HL-60 (cell line): ENCODE data around the gene ANXA3.

ENCODE experiments used
- CTCF ChIP-seq: IDR thresholded peaks from one replicate; pipeline ENCODE4 v1.5.1; 2011; ENCODE audit warnings: low read length, control low read depth, inconsistent platforms; ENCODE audit not compliant: insufficient read depth
- GABPA ChIP-seq: IDR thresholded peaks from 2 replicates; pipeline ENCODE4 v1.6.1; 2012; ENCODE audit warnings: low read depth

- no peak for TF ChIP-seq CTCF
- no peak for TF ChIP-seq GABPA
Measured at GRCh38 chr4:78606530-78607095, 55.0 kb downstream of the ANXA3 start.
